AG09309 (cell line): Measurements from ENCODE around the gene FES.
"Not testable (repeated sequence)": the region's sequence is repeated elsewhere in the genome, so short reads cannot be mapped to it uniquely, and the experiment has no call there.

Source experiments
- DNase-seq: peaks from one replicate; pipeline ENCODE4 v3.0.0-alpha.2; 2010; ENCODE audit warnings: low read depth
- H3K4me3 ChIP-seq: 2 replicates; pipeline ENCODE4 v1.5.1; 2011; ENCODE audit warnings: mild to moderate bottlenecking, low read depth, low read length, moderate library complexity; ENCODE audit not compliant: control insufficient read depth
- CTCF ChIP-seq: IDR thresholded peaks from 2 replicates; pipeline ENCODE4 v1.5.1; 2011; ENCODE audit warnings: mild to moderate bottlenecking, low read depth, low read length, inconsistent platforms; ENCODE audit not compliant: insufficient read depth, control insufficient read depth; ENCODE audit errors: missing control alignments

FES gene

GRCh38 chr15:90904746-90905145 is 20.4 kb downstream of the FES start:
- no peak for DNase-seq
- no peak overlapping the region for H3K4me3 ChIP-seq
- no peak for TF ChIP-seq CTCF

- DNase-seq: no peak
- TF ChIP-seq CTCF: no peak
- no peak overlapping the region for H3K4me3 ChIP-seq
These were observed 21.2 kb downstream of the FES start for GRCh38 chr15:90905306-90906180.

- no peak for DNase-seq
- H3K4me3 ChIP-seq: no peak overlapping the region
- no peak for TF ChIP-seq CTCF
These were observed 22.0 kb downstream of the FES start for GRCh38 chr15:90906181-90906849.

- DNase-seq: no peak
- TF ChIP-seq CTCF: no peak
- no peak overlapping the region for H3K4me3 ChIP-seq
These were observed 22.9 kb downstream of the FES start for GRCh38 chr15:90907051-90907660.

- no peak overlapping the region for H3K4me3 ChIP-seq
- DNase-seq: no peak
- no peak for TF ChIP-seq CTCF
These were observed 23.7 kb downstream of the FES start for GRCh38 chr15:90907838-90908507.

GRCh38 chr15:90909449-90909848 is 25.1 kb downstream of the FES start:
- H3K4me3 ChIP-seq, DNase-seq: not testable (repeated sequence)
